GM23338 (cell line): ENCODE data around the gene SLC25A26.

Source experiments
- CREB1 ChIP-seq: fragments of 250-450 bp; sonication (Bioruptor Pico); IDR thresholded peaks from 2 replicates; pipeline ENCODE4 v1.5.0; 2020; ENCODE audit warnings: low read depth, mild to moderate bottlenecking, moderate library complexity
- CTCF ChIP-seq, 2 experiments: fragments of 200-600 bp in 1 of 2; sonication (generic) in 1 of 2; conservative IDR thresholded peaks; 2 replicates each; pipeline versions ENCODE4 v1.5.1 to v1.6.1; 2016 to 2017; ENCODE audit warnings: antibody characterized with exemption in 2 of 2, low read depth in 2 of 2, mild to moderate bottlenecking in 2 of 2, moderate library complexity in 1 of 2
- EZH2 ChIP-seq: fragments of 200-600 bp; sonication (generic); IDR thresholded peaks from one replicate; pipeline ENCODE4 v1.8.0; 2017; ENCODE audit warnings: antibody characterized with exemption, mild to moderate bottlenecking, low read depth; ENCODE audit not compliant: unreplicated experiment
- EZH2phosphoT487 ChIP-seq: fragments of 200-600 bp; sonication (generic); IDR thresholded peaks from one replicate; pipeline ENCODE4 v1.8.1; 2018; ENCODE audit warnings: antibody characterized with exemption; ENCODE audit not compliant: unreplicated experiment
- POLR2AphosphoS5 ChIP-seq: IDR thresholded peaks from 2 replicates; pipeline ENCODE4 v1.6.1; 2016; ENCODE audit warnings: antibody characterized with exemption, low read depth
- STAT1 ChIP-seq: IDR thresholded peaks from one replicate; pipeline ENCODE4 v1.6.1; 2016; ENCODE audit warnings: antibody characterized with exemption; ENCODE audit not compliant: unreplicated experiment

DNA sequence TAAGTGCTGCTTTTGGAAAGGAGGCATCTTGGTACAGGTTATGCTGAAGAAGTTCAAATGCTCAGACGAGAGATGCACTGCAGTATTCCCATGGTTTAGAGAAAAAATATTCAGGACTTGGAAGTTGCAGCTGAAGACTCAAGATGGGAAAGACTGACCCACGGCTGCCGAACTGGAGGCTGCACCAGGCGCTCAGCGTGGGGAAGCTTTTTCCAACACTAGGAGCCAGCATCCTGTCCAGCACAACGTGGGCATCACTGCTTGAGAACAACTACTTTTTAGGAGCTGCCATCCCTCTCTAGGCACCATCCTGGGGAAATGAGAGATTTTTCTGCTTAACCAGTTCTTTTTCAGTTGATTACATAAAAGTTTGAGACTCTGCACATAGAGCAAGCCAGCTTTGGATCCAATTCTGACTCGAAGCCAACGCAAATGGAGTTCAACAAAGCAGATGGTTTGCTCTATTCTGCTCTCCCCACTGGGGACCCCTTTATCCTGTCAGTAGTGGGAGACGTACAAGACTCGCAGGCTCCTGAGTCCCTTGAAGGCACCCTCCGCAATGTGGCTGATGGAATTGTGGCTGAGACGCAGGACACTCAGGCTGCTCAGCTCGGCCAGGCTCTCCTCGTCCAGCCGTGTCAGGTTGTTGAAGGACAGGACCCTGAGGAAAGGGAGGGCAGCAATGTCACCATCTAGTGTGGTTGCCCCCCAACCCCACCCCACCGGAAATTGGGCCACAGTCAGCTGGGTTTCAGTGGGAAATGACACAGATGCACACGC is 186.2 kb downstream of the SLC25A26 start:
- TF ChIP-seq CTCF (conservative IDR thresholded peaks at IDR 0.05; ENCODE audit: low read depth in 2 of 2) (no peak), POLR2AphosphoS5 (no peak), EZH2phosphoT487 (no peak), CREB1 (no peak), STAT1 (no peak), EZH2 (no peak)
